GM23338 (cell line): ENCODE results near the gene SVOPL. TPM values are rescaled to one million over a fixed set of nuclear protein-coding genes. Genes with fewer than 3 reads are reported as not detected.

Source experiments
- ATAC-seq: fragments of 200-7000 bp; cut with Tn5 transposase; 3 replicates; pipeline ENCODE4 v1.9.1; 2020
- DNase-seq: peaks from one replicate; pipeline ENCODE4 v3.0.0-alpha.2; 2015; ENCODE audit warnings: low spot score
- H2AFZ ChIP-seq: fragments of 200-600 bp; sonication (generic); 2 replicates; pipeline ENCODE4 v1.8.0; 2016; ENCODE audit warnings: antibody characterized with exemption, mild to moderate bottlenecking, moderate library complexity
- H3F3A ChIP-seq: fragments of 200-600 bp; sonication (generic); replicated peaks from 2 replicates; pipeline ENCODE4 v1.8.0; 2017; ENCODE audit warnings: antibody characterized with exemption, mixed run types, low read depth
- H3K27ac ChIP-seq: fragments of 200-600 bp; sonication (generic); 2 replicates; pipeline ENCODE4 v1.6.1; 2016; ENCODE audit warnings: low read depth
- H3K27me3 ChIP-seq: fragments of 200-600 bp; sonication (generic); 2 replicates; pipeline ENCODE4 v1.8.0; 2016; ENCODE audit warnings: mild to moderate bottlenecking, mixed run types, moderate library complexity; ENCODE audit not compliant: insufficient read depth
- H3K36me3 ChIP-seq: fragments of 200-600 bp; sonication (generic); 2 replicates; pipeline ENCODE4 v1.8.0; 2016; ENCODE audit warnings: mild to moderate bottlenecking; ENCODE audit not compliant: insufficient read depth
- H3K4me1 ChIP-seq: fragments of 200-600 bp; sonication (generic); 2 replicates; pipeline ENCODE4 v1.8.0; 2016; ENCODE audit warnings: mild to moderate bottlenecking, moderate library complexity; ENCODE audit not compliant: insufficient read depth
- H3K4me2 ChIP-seq: fragments of 200-600 bp; sonication (generic); 2 replicates; pipeline ENCODE4 v1.7.1; 2017; ENCODE audit warnings: mixed run types
- H3K4me3 ChIP-seq: fragments of 200-600 bp; sonication (generic); 2 replicates; pipeline ENCODE4 v1.6.1; 2016; ENCODE audit warnings: mixed run types
- H3K79me2 ChIP-seq: fragments of 200-600 bp; sonication (generic); replicated peaks from 2 replicates; pipeline ENCODE4 v1.8.0; 2017; ENCODE audit warnings: mild to moderate bottlenecking; ENCODE audit not compliant: insufficient read depth
- H3K9me2 ChIP-seq: fragments of 200-600 bp; sonication (generic); 2 replicates; pipeline ENCODE4 v1.8.0; 2017; ENCODE audit not compliant: insufficient read depth
- H4K20me1 ChIP-seq: fragments of 200-600 bp; sonication (generic); replicated peaks from 2 replicates; pipeline ENCODE4 v1.8.0; 2017; ENCODE audit warnings: mild to moderate bottlenecking; ENCODE audit not compliant: insufficient read depth
- H3K27ac Mint-ChIP-seq: 2 replicates; pipeline ENCODE4 v1.8.0; 2020; ENCODE audit warnings: inconsistent platforms, mild to moderate bottlenecking, moderate library complexity, mixed read lengths
- H3K27me3 Mint-ChIP-seq: 3 replicates; pipeline ENCODE4 v1.8.0; 2022; ENCODE audit warnings: low read depth, mild to moderate bottlenecking, moderate library complexity, mixed read lengths, inconsistent platforms; ENCODE audit not compliant: insufficient read depth, poor library complexity
- H3K36me3 Mint-ChIP-seq: 3 replicates; pipeline ENCODE4 v1.8.0; 2021; ENCODE audit warnings: low read depth, mild to moderate bottlenecking, inconsistent platforms, moderate library complexity, mixed read lengths
- H3K4me1 Mint-ChIP-seq: 3 replicates; pipeline ENCODE4 v1.8.0; 2020; ENCODE audit warnings: mild to moderate bottlenecking, inconsistent platforms, mixed read lengths
- H3K4me3 Mint-ChIP-seq: 3 replicates; pipeline ENCODE4 v1.8.0; 2021; ENCODE audit warnings: moderate library complexity, mild to moderate bottlenecking, inconsistent platforms, mixed read lengths
- H3K9me3 Mint-ChIP-seq: 3 replicates; pipeline ENCODE4 v1.8.0; 2020; ENCODE audit warnings: moderate library complexity, mild to moderate bottlenecking, inconsistent platforms, mixed read lengths
- CREB1 ChIP-seq: fragments of 250-450 bp; sonication (Bioruptor Pico); IDR thresholded peaks from 2 replicates; pipeline ENCODE4 v1.5.0; 2020; ENCODE audit warnings: low read depth, mild to moderate bottlenecking, moderate library complexity
- CTCF ChIP-seq, 2 experiments: fragments of 200-600 bp in 1 of 2; sonication (generic) in 1 of 2; conservative IDR thresholded peaks; 2 replicates each; pipeline versions ENCODE4 v1.5.1 to v1.6.1; 2016 to 2017; ENCODE audit warnings: antibody characterized with exemption in 2 of 2, low read depth in 2 of 2, mild to moderate bottlenecking in 2 of 2, moderate library complexity in 1 of 2
- EZH2phosphoT487 ChIP-seq: fragments of 200-600 bp; sonication (generic); IDR thresholded peaks from one replicate; pipeline ENCODE4 v1.8.1; 2018; ENCODE audit warnings: antibody characterized with exemption; ENCODE audit not compliant: unreplicated experiment
- POLR2AphosphoS5 ChIP-seq: IDR thresholded peaks from 2 replicates; pipeline ENCODE4 v1.6.1; 2016; ENCODE audit warnings: antibody characterized with exemption, low read depth
- STAT1 ChIP-seq: IDR thresholded peaks from one replicate; pipeline ENCODE4 v1.6.1; 2016; ENCODE audit warnings: antibody characterized with exemption; ENCODE audit not compliant: unreplicated experiment
- ZNF114 ChIP-seq: fragments of 250-450 bp; sonication (Bioruptor Pico); IDR thresholded peaks from 2 replicates; pipeline ENCODE4 v1.5.0; 2020; ENCODE audit warnings: mild to moderate bottlenecking, moderate library complexity
- ZNF331 ChIP-seq: fragments of 250-450 bp; sonication (Bioruptor Pico); IDR thresholded peaks from 2 replicates; pipeline ENCODE4 v1.5.0; 2020; ENCODE audit warnings: low read depth, mild to moderate bottlenecking, moderate library complexity
- ZNF462 ChIP-seq: fragments of 250-450 bp; sonication (Bioruptor Pico); IDR thresholded peaks from 2 replicates; pipeline ENCODE4 v1.5.0; 2020; ENCODE audit warnings: mild to moderate bottlenecking, moderate library complexity
- polyA plus RNA-seq: library from polyadenylated mRNA; unstranded; fragments of >200 nt; fragmentation: Nextera tagmentation; extraction: Ambion mirVana; gene quantifications from 2 replicates; pipeline ENCODE4 v1.2.1, GENCODE V29; 2016
- total RNA-seq: library from RNA; depleted of rRNA; stranded (reverse); fragments of >200 nt; shearing (Covaris generic); gene quantifications from 2 replicates; pipeline ENCODE4 v1.2.3, GENCODE V29; 2014

The SVOPL gene
- total and polyA plus RNA-seq, 2 experiments from 2014 or later = 1.4 to 2.1 TPM

GRCh38 chr7:138679793-138680192 is 21.4 kb downstream of the SVOPL start (continued):
- TF ChIP-seq ZNF462 (no peak), CTCF (conservative IDR thresholded peaks at IDR 0.05; ENCODE audit: low read depth in 2 of 2) (no peak), ZNF331 (CRISPR knock-in tag) (no peak), STAT1 (no peak), POLR2AphosphoS5 (no peak), CREB1 (CRISPR knock-in tag) (no peak)

DNA sequence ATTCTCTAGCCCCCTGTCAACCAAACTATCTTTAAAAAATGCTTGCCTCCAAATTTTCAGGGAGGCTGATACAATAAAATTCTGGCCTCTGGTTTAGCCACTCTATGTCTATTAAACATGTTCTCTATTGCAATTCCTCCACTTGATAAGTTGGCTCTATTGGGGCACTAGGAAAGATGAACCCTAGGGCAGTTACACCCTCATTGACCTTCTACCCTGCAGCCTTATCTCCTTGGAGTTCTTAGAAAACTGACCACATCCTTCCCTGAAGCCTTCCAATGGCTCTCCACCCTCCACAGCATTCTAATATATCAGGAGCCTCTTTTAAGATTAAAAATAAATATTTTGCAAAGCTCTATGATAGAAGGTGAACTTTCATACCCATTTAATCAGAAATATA is 30.6 kb downstream of the SVOPL start:
- no peaks in the 10 kb centered on the region for H4K20me1 ChIP-seq
- H2AFZ ChIP-seq = no peak overlapping the region
- H3K4me1 Mint-ChIP-seq = peaks cover 30% of the 10 kb centered on the region
- no peak overlapping the region for H3K4me3 ChIP-seq
- H3K27ac Mint-ChIP-seq = no peak overlapping the region
- no peaks in the 10 kb centered on the region for H3K27me3 ChIP-seq
- H3K4me3 Mint-ChIP-seq = no peak overlapping the region
- ATAC-seq (no peak), DNase-seq (no peak)
- peaks cover 19% of the 10 kb centered on the region for H3K36me3 Mint-ChIP-seq
- peaks cover 34% of the 10 kb centered on the region for H3K4me1 ChIP-seq
- peaks cover 16% of the 10 kb centered on the region for H3K9me3 Mint-ChIP-seq
- H3F3A ChIP-seq = no peaks in the 10 kb centered on the region; the same call in 1 of the 2 replicates
- no peaks in the 10 kb centered on the region for H3K79me2 ChIP-seq
- TF ChIP-seq ZNF114 (CRISPR knock-in tag) = no peak
- no peak for TF ChIP-seq POLR2AphosphoS5
- no peak for TF ChIP-seq EZH2phosphoT487
- no peaks in the 10 kb centered on the region for H3K9me2 ChIP-seq
- H3K4me2 ChIP-seq = no peak overlapping the region
- no peak overlapping the region for H3K27ac ChIP-seq
- H3K27me3 Mint-ChIP-seq = peaks cover 3% of the 10 kb centered on the region
- H3K36me3 ChIP-seq = no peaks in the 10 kb centered on the region
